Neural progenitor cell (in vitro differentiated cells): ENCODE measurements around the gene URB1.

Experiments used
- CTCF ChIP-seq: fragments of 200-600 bp; sonication (generic); IDR thresholded peaks from 2 replicates; pipeline ENCODE4 v1.5.1; 2017; ENCODE audit warnings: antibody characterized with exemption, mild to moderate bottlenecking
- EZH2 ChIP-seq: fragments of 200-600 bp; sonication (generic); IDR thresholded peaks from 2 replicates; pipeline ENCODE4 v1.6.1; 2017; ENCODE audit warnings: antibody characterized with exemption, mild to moderate bottlenecking, moderate library complexity

GRCh38 chr21:32392880-32393676, at the start of gene URB1:
- TF ChIP-seq CTCF = no peak
- no peak for TF ChIP-seq EZH2
